ENCODE results near the gene PDE2A.
A peak's percentile ranks its signal among the peaks of the same experiment; 100 is the strongest.

PDE2A gene

GRCh38 chr11:72716788-72717435 is 42.7 kb upstream of the PDE2A start:
- H3K4me1 ChIP-seq: peaks cover 94% of the 10 kb centered on the region
- H3K4me2 ChIP-seq: no peak overlapping the region
- no peak overlapping the region for H3K9ac ChIP-seq
- H3K9me3 ChIP-seq: no peaks in the 10 kb centered on the region
- H3K36me3 ChIP-seq: peaks cover 63% of the 10 kb centered on the region
- no peaks in the 10 kb centered on the region for H3K27me3 ChIP-seq
- peaks cover 97% of the 10 kb centered on the region for H4K20me1 ChIP-seq
- no peak overlapping the region for H3K27ac ChIP-seq
- no peak for TF ChIP-seq Cebpa-rat (IDR thresholded peaks at IDR 0.05)
- H3K4me3 ChIP-seq: no peak overlapping the region

GRCh38 chr11:72716290-72716689 is 42.1 kb upstream of the PDE2A start:
- peaks cover 100% of the 10 kb centered on the region for H4K20me1 ChIP-seq
- H3K27ac ChIP-seq: no peak overlapping the region
- H3K27me3 ChIP-seq: no peaks in the 10 kb centered on the region
- no peak overlapping the region for H3K4me2 ChIP-seq
- peaks cover 69% of the 10 kb centered on the region for H3K36me3 ChIP-seq
- H3K4me3 ChIP-seq: no peak overlapping the region
- H3K9ac ChIP-seq: no peak overlapping the region
- no peak for TF ChIP-seq Cebpa-rat (IDR thresholded peaks at IDR 0.05)
- H3K4me1 ChIP-seq: peaks cover 98% of the 10 kb centered on the region
- H3K9me3 ChIP-seq: no peaks in the 10 kb centered on the region

DNA sequence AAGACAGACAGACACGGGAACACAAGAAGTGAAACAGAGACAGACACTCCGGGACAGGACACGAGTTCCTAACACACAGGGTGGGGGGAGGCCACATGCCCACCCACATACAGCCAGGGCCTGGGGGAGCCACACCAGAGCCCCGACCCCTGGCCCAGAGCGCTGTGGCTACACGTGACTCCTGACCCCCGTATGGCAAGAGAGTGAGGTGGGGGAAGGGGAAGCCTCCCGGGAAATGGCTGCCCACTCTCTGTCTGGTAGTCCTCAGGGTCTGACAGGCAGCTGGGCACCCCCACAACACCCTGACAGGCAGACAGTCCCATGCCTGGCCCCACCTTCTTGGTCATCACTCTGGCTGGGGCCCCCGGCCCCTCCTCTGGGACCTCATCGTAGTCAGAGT is 38.6 kb upstream of the PDE2A start:
- H3K9ac ChIP-seq: peak overlapping the region; percentile 53; the same call in 1 of the 2 replicates
- no peak overlapping the region for H3K4me3 ChIP-seq
- H3K4me1 ChIP-seq: peaks cover 67% of the 10 kb centered on the region
- H3K27ac ChIP-seq: 0 out of 2 replicates have a peak overlapping the region, but pooled peaks have one; percentile 26
- peaks cover 96% of the 10 kb centered on the region for H4K20me1 ChIP-seq
- H3K36me3 ChIP-seq: peaks cover 87% of the 10 kb centered on the region
- no peak for TF ChIP-seq Cebpa-rat (IDR thresholded peaks at IDR 0.05)
- H3K9me3 ChIP-seq: no peaks in the 10 kb centered on the region
- peak overlapping the region; percentile 28; the same call in 1 of the 2 replicates for H3K4me2 ChIP-seq
- H3K27me3 ChIP-seq: no peaks in the 10 kb centered on the region

GRCh38 chr11:72712168-72712751 is 38.0 kb upstream of the PDE2A start:
- no peaks in the 10 kb centered on the region for H3K9me3 ChIP-seq
- peaks cover 96% of the 10 kb centered on the region for H4K20me1 ChIP-seq
- peak overlapping the region; percentile 28; the same call in 1 of the 2 replicates for H3K4me2 ChIP-seq
- H3K9ac ChIP-seq: peak overlapping the region; percentile 53; the same call in 1 of the 2 replicates
- H3K4me1 ChIP-seq: peaks cover 62% of the 10 kb centered on the region
- no peak overlapping the region for H3K4me3 ChIP-seq
- peaks cover 87% of the 10 kb centered on the region for H3K36me3 ChIP-seq
- no peaks in the 10 kb centered on the region for H3K27me3 ChIP-seq
- no peak for TF ChIP-seq Cebpa-rat (IDR thresholded peaks at IDR 0.05)
- H3K27ac ChIP-seq: 0 out of 2 replicates have a peak overlapping the region, but pooled peaks have one; percentile 26

DNA sequence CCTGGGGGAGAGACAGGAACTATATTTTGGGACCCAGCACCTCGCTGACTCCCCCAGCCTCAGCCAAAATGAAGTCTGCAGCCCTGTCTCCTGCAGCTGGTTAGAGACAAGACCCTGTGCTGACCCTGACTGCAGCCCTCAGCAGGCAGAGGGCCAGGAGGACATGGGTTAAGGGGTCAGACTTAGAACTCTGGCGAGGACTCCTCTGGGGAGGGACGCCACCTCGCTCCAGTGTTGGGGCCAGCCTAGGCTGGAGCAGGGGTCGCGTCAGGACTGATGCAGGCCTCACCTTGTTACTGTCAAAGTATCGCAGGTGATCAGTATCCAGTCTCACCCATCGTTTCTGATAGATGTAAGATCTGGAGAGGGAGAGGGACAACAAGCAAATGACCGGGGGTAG is 36.9 kb upstream of the PDE2A start:
- Histone ChIP-seq H3K27me3 (no peaks in the 10 kb centered on the region), H3K36me3 (peaks cover 88% of the 10 kb centered on the region), H3K4me2 (peak overlapping the region; percentile 7; the same call in 1 of the 2 replicates), H3K9ac (peak overlapping the region; percentile 24; the same call in 1 of the 2 replicates), H3K27ac (no peak overlapping the region), H3K4me3 (no peak overlapping the region), H3K4me1 (peaks cover 51% of the 10 kb centered on the region), H4K20me1 (peaks cover 95% of the 10 kb centered on the region), H3K9me3 (no peaks in the 10 kb centered on the region)
- TF ChIP-seq Cebpa-rat (IDR thresholded peaks at IDR 0.05): no peak

GRCh38 chr11:72710278-72710677 is 36.1 kb upstream of the PDE2A start:
- Histone ChIP-seq H4K20me1 (peaks cover 95% of the 10 kb centered on the region), H3K36me3 (peaks cover 96% of the 10 kb centered on the region)
- no peak for TF ChIP-seq Cebpa-rat (IDR thresholded peaks at IDR 0.05)

DNA sequence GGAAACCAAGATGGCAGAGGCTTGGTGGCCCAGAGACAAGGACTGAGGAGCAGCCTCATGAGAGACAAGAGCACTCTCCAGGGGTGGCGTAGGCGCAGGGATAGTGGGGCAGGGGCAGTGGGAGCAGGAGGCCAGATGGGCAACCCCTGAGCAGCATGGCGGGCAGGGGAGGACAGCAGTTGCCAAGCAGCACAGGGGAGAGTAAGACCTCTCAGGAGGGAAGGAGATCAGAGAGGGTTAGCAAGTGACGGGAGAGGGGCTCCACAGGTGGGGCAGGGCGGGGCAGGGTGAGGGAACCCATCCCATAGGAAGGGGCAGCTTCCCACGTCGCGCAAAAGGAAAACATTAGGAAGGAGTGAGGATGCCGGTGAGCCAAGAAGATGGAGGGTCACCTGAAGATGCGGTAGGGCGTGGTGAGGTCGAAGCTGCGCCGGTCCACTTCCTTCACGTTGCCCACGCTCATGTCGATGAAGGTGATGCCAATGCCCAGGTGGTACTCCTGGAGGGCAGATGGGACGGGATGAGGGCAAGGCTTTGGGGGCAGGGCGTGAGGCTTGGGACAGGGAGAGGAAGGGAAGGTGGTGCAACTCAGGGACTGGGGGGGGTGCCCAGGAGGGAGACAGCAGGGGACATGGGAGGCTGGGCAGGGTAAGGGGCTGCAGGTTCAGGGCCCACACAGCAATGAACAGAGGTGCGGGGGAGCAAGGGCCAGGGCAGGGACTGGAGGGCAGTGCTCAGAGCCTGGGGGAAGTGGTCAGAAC is 35.4 kb upstream of the PDE2A start:
- peaks cover 37% of the 10 kb centered on the region for H3K4me1 ChIP-seq
- no peak overlapping the region for H3K4me2 ChIP-seq
- H3K27me3 ChIP-seq: no peaks in the 10 kb centered on the region
- peaks cover 96% of the 10 kb centered on the region for H3K36me3 ChIP-seq
- H3K27ac ChIP-seq: no peak overlapping the region
- peaks cover 93% of the 10 kb centered on the region for H4K20me1 ChIP-seq
- no peak for TF ChIP-seq Cebpa-rat (IDR thresholded peaks at IDR 0.05)
- H3K4me3 ChIP-seq: no peak overlapping the region
- no peak overlapping the region for H3K9ac ChIP-seq
- H3K9me3 ChIP-seq: no peaks in the 10 kb centered on the region

More at GRCh38 chr11:72710278-72710677, 36.1 kb upstream of the PDE2A start:
- Histone ChIP-seq H3K4me1 (peaks cover 43% of the 10 kb centered on the region), H3K9ac (no peak overlapping the region), H3K4me2 (no peak overlapping the region), H3K9me3 (no peaks in the 10 kb centered on the region), H3K27ac (no peak overlapping the region), H3K4me3 (no peak overlapping the region), H3K27me3 (no peaks in the 10 kb centered on the region)

GRCh38 chr11:72707032-72707431 is 32.8 kb upstream of the PDE2A start:
- Histone ChIP-seq H3K27ac (no peak overlapping the region), H3K9ac (no peak overlapping the region), H3K4me2 (no peak overlapping the region), H3K36me3 (peaks cover 100% of the 10 kb centered on the region), H4K20me1 (peaks cover 90% of the 10 kb centered on the region), H3K4me3 (no peak overlapping the region), H3K4me1 (peaks cover 11% of the 10 kb centered on the region; the same call in 1 of the 2 replicates), H3K9me3 (no peaks in the 10 kb centered on the region), H3K27me3 (no peaks in the 10 kb centered on the region)
- no peak for TF ChIP-seq Cebpa-rat (IDR thresholded peaks at IDR 0.05)

DNA sequence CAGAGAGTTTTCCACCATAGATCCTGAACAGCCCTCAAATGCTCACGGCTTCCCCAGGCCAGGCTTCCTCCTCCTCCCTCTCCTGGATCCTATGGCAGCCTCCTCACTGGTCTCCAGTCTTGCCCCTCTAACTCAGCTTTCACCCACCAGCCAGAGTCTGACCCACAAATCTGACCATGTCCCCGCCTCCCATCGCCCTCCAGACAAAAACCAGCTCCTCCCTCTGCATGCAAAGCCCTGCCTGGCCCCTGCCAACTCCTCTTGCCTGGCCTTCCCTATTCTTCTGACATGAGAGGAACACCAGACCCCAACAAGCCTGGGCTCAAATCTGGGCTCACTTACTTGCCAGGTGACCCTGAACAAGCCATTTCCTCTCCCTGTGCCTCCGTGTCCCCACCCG is 32.4 kb upstream of the PDE2A start:
- no peaks in the 10 kb centered on the region for H3K27me3 ChIP-seq
- peaks cover 100% of the 10 kb centered on the region for H3K36me3 ChIP-seq
- peaks cover 89% of the 10 kb centered on the region for H4K20me1 ChIP-seq
- H3K9me3 ChIP-seq: no peaks in the 10 kb centered on the region
- H3K4me1 ChIP-seq: peaks cover 6% of the 10 kb centered on the region; the same call in 1 of the 2 replicates
- no peak overlapping the region for H3K4me3 ChIP-seq
- H3K27ac ChIP-seq: no peak overlapping the region
- no peak for TF ChIP-seq Cebpa-rat (IDR thresholded peaks at IDR 0.05)
- H3K4me2 ChIP-seq: no peak overlapping the region
- H3K9ac ChIP-seq: no peak overlapping the region

Data from BLaER1 (cell line).